A549 (cell line): ENCODE results near the gene TYRO3. TPM values are rescaled to one million over a fixed set of nuclear protein-coding genes. Genes with fewer than 3 reads are reported as not detected.

ENCODE experiments used
- ATAC-seq, 2 experiments: fragments of 200-7000 bp in 1 of 2; fragments of >200 bp in 1 of 2; cut with Nextera tagmentation in 1 of 2; cut with Tn5 transposase in 1 of 2; 3 replicates each; pipeline versions ENCODE4 v1.8.0 to v1.9.1; 2018 to 2020; ENCODE audit warnings: mild to moderate bottlenecking in 1 of 2, moderate library complexity in 1 of 2
- CTCF ChIA-PET: fragments of 300-600 bp; sonication (Branson Sonifier 250); formaldehyde crosslinking; extraction: SDS; loops from one replicate; lab custom pipeline; 2021; ENCODE audit warnings: antibody characterized with exemption, inconsistent platforms; lab: Yijun Ruan, JAX
- POLR2A ChIA-PET: fragments of 350-600 bp; formaldehyde crosslinking; extraction: SDS; loops from one replicate; lab custom pipeline; 2021; ENCODE audit warnings: antibody characterized with exemption, inconsistent platforms; lab: Yijun Ruan, JAX
- DNase-seq, 2 experiments: peaks; one replicate each; pipeline versions ENCODE4 v3.0.0 to v3.0.0-alpha.2; 2011 to 2016; ENCODE audit warnings: low read depth in 1 of 2, low spot score in 1 of 2
- FAIRE-seq: peaks from 2 replicates; lab custom pipeline; 2011; peaks lifted over from hg19 to GRCh38; lab: Jason Lieb, UNC
- H3K27ac ChIP-seq, 2 experiments: fragments of >200 bp; sonication (Bioruptor Twin); formaldehyde crosslinking; 3 replicates each; pipeline ENCODE4 v1.5.1; 2016 to 2017
- H3K4me1 ChIP-seq: fragments of >200 bp; sonication (Bioruptor Twin); formaldehyde crosslinking; 3 replicates; pipeline ENCODE4 v1.6.1; 2016
- H3K4me2 ChIP-seq: fragments of >200 bp; sonication (Bioruptor Twin); formaldehyde crosslinking; 3 replicates; pipeline ENCODE4 v1.6.1; 2016
- H3K4me3 ChIP-seq: fragments of >200 bp; sonication (Bioruptor Twin); formaldehyde crosslinking; 3 replicates; pipeline ENCODE4 v1.5.1; 2016
- H3K9me3 ChIP-seq: fragments of >200 bp; sonication (Bioruptor Twin); formaldehyde crosslinking; 3 replicates; pipeline ENCODE4 v1.6.1; 2016
- CEBPB ChIP-seq, 2 experiments: fragments of >200 bp in 1 of 2; sonication (Bioruptor Twin) in 1 of 2; formaldehyde crosslinking in 1 of 2; IDR thresholded peaks; 2 replicates each; pipeline ENCODE4 v1.6.1; 2012 to 2016
- CHD2 ChIP-seq: fragments of 150-350 bp; IDR thresholded peaks from 2 replicates; pipeline ENCODE4 v1.6.1; 2014; ENCODE audit warnings: low read length; ENCODE audit not compliant: partially characterized antibody
- EHF ChIP-seq: fragments of 250-450 bp; sonication (Bioruptor Pico); IDR thresholded peaks from 2 replicates; pipeline ENCODE4 v1.5.0; 2020; ENCODE audit warnings: mild to moderate bottlenecking
- EHMT2 ChIP-seq: fragments of 200-600 bp; sonication (generic); IDR thresholded peaks from 2 replicates; pipeline ENCODE4 v1.6.1; 2016; ENCODE audit warnings: antibody characterized with exemption, low read depth, mild to moderate bottlenecking, moderate library complexity
- EP300 ChIP-seq, 2 experiments: fragments of >200 bp; sonication (Bioruptor Twin); formaldehyde crosslinking; IDR thresholded peaks; 2 replicates in 1 of 2; 3 replicates in 1 of 2; pipeline ENCODE4 v1.6.1; 2016 to 2017
- FOSB ChIP-seq: fragments of 250-450 bp; sonication (Bioruptor Pico); IDR thresholded peaks from 2 replicates; pipeline ENCODE4 v1.5.0; 2020; ENCODE audit warnings: mild to moderate bottlenecking, moderate library complexity
- FOXS1 ChIP-seq: fragments of 250-450 bp; sonication (Bioruptor Pico); IDR thresholded peaks from 2 replicates; pipeline ENCODE4 v1.5.0; 2020; ENCODE audit warnings: mild to moderate bottlenecking, moderate library complexity
- GATA3 ChIP-seq: IDR thresholded peaks from 2 replicates; pipeline ENCODE4 v1.6.1; 2012; ENCODE audit warnings: borderline replicate concordance
- HOXA7 ChIP-seq: fragments of 250-450 bp; sonication (Bioruptor Pico); IDR thresholded peaks from 2 replicates; pipeline ENCODE4 v1.5.0; 2020; ENCODE audit warnings: mild to moderate bottlenecking, moderate library complexity
- JUN ChIP-seq, 2 experiments: fragments of >200 bp; sonication (Bioruptor Twin); formaldehyde crosslinking; IDR thresholded peaks; 2 replicates in 1 of 2; 3 replicates in 1 of 2; pipeline ENCODE4 v1.6.1; 2016 to 2017
- MAFK ChIP-seq: fragments of 450-650 bp; IDR thresholded peaks from 2 replicates; pipeline ENCODE4 v1.6.1; 2014; ENCODE audit not compliant: partially characterized antibody
- MAZ ChIP-seq: fragments of 150-350 bp; IDR thresholded peaks from 2 replicates; pipeline ENCODE4 v1.6.1; 2014; ENCODE audit warnings: antibody characterized with exemption, low read depth, low read length, borderline replicate concordance
- MYC ChIP-seq: IDR thresholded peaks from 2 replicates; pipeline ENCODE4 v1.6.1; 2012; ENCODE audit warnings: mild to moderate bottlenecking, inconsistent platforms, low read length, improper control_type of control experiment, borderline replicate concordance
- PBX3 ChIP-seq: IDR thresholded peaks from 2 replicates; pipeline ENCODE4 v1.6.1; 2012
- PHF8 ChIP-seq: fragments of 200-600 bp; sonication (generic); IDR thresholded peaks from 2 replicates; pipeline ENCODE4 v1.6.1; 2016; ENCODE audit warnings: low read depth, mild to moderate bottlenecking, antibody characterized with exemption, moderate library complexity, borderline replicate concordance
- POLR2AphosphoS2 ChIP-seq: conservative IDR thresholded peaks from 2 replicates; pipeline ENCODE4 v1.6.1; 2012; ENCODE audit warnings: low read length, improper control_type of control experiment, inconsistent platforms
- RAD21 ChIP-seq, 2 experiments: fragments of >200 bp in 1 of 2; sonication (Bioruptor Twin) in 1 of 2; formaldehyde crosslinking in 1 of 2; IDR thresholded peaks in 1 of 2; conservative IDR thresholded peaks in 1 of 2; 2 replicates in 1 of 2; 3 replicates in 1 of 2; pipeline ENCODE4 v1.6.1; 2012 to 2018; ENCODE audit warnings: inconsistent platforms in 1 of 2
- SMC3 ChIP-seq: fragments of >200 bp; sonication (Bioruptor Twin); formaldehyde crosslinking; IDR thresholded peaks from 3 replicates; pipeline ENCODE4 v1.6.1; 2018; ENCODE audit warnings: inconsistent platforms
- ZNF302 ChIP-seq: fragments of 250-450 bp; sonication (Bioruptor Pico); IDR thresholded peaks from 2 replicates; pipeline ENCODE4 v1.9.0; 2021; ENCODE audit warnings: inconsistent platforms, mild to moderate bottlenecking, moderate library complexity
- WGBS: methylation state at CpG from one replicate; pipeline ENCODE4 v1.1.6; 2017; ENCODE audit errors: missing lambda C conversion rate; 5-methylcytosine and 5-hydroxymethylcytosine counted together
- polyA plus RNA-seq, 4 experiments: library from polyadenylated mRNA; depleted of rRNA in 3 of 4; stranded (reverse); fragments of >200 nt; fragmentation: RNase III in 1 of 4; extraction: RNeasy Plus Mini Kit Qiagen cat#74134 plus additional on column Dnase treatment in 1 of 4; gene quantifications; 2 replicates in 3 of 4; 3 replicates in 1 of 4; pipeline ENCODE4 v1.2.3, GENCODE V29; 2011 to 2017
- TF ChIP-seq, protein P1 (sequence below): IDR thresholded peaks from 2 replicates; pipeline ENCODE4 v1.6.1; 2012
- TF ChIP-seq, protein P2 (sequence below): fragments of >200 bp; sonication (Bioruptor Twin); formaldehyde crosslinking; IDR thresholded peaks from 3 replicates; pipeline ENCODE4 v1.5.1; 2016
- TF ChIP-seq, protein P3 (sequence below): fragments of 450-650 bp; IDR thresholded peaks from 2 replicates; pipeline ENCODE4 v1.6.1; 2014; ENCODE audit warnings: antibody characterized with exemption

The TYRO3 gene
- polyA plus RNA-seq, 2 of the 4 experiments (the other 2 are of a cell fraction), result 7.6 to 8.1 TPM

- POLR2A ChIA-PET, result interaction anchor here (1.3 kb wide), 1 partner anchor 18 kb away, joined by 3 read pairs; no protein-coding TSS in a partner anchor
- H3K4me1 ChIP-seq, result peaks cover 5% of the 10 kb centered on the region; the same call in 1 of the 3 replicates
- CTCF ChIA-PET, result interaction anchor here (0.5 to 4.1 kb wide), 42 partner anchors 8 to 532 kb away, joined by 3 to 34 read pairs (median 4); partner anchors contain the start of genes MAPKBP1 and MGA
- H3K27ac ChIP-seq, result peak overlapping the region in 1 of 2 experiments; percentile 59; a peak in 3 of 6 replicates
- TF ChIP-seq GATA3, result no peak
- TF ChIP-seq FOXS1 (CRISPR knock-in tag), result no peak
- TF ChIP-seq POLR2AphosphoS2, result no peak
- no peak for TF ChIP-seq MAFK
- no peak for TF ChIP-seq JUN (IDR thresholded peaks at IDR 0.05)
- no peak for TF ChIP-seq CEBPB (IDR thresholded peaks at IDR 0.05)
- TF ChIP-seq MAZ, result no peak
- TF ChIP-seq CHD2, result no peak
- TF ChIP-seq, protein P1, sequence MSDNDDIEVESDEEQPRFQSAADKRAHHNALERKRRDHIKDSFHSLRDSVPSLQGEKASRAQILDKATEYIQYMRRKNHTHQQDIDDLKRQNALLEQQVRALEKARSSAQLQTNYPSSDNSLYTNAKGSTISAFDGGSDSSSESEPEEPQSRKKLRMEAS, result peak; percentile 59
- TF ChIP-seq EHF (CRISPR knock-in tag), result no peak
- TF ChIP-seq HOXA7, result no peak
- TF ChIP-seq FOSB, result no peak
- TF ChIP-seq EHMT2, result no peak
- no peak for TF ChIP-seq EP300 (IDR thresholded peaks at IDR 0.05)
- TF ChIP-seq SMC3, result peak; percentile 76
- no peak for TF ChIP-seq ZNF302 (CRISPR knock-in tag)
- TF ChIP-seq, protein P2, sequence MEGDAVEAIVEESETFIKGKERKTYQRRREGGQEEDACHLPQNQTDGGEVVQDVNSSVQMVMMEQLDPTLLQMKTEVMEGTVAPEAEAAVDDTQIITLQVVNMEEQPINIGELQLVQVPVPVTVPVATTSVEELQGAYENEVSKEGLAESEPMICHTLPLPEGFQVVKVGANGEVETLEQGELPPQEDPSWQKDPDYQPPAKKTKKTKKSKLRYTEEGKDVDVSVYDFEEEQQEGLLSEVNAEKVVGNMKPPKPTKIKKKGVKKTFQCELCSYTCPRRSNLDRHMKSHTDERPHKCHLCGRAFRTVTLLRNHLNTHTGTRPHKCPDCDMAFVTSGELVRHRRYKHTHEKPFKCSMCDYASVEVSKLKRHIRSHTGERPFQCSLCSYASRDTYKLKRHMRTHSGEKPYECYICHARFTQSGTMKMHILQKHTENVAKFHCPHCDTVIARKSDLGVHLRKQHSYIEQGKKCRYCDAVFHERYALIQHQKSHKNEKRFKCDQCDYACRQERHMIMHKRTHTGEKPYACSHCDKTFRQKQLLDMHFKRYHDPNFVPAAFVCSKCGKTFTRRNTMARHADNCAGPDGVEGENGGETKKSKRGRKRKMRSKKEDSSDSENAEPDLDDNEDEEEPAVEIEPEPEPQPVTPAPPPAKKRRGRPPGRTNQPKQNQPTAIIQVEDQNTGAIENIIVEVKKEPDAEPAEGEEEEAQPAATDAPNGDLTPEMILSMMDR, result peak; percentile 64
- TF ChIP-seq, protein P3, sequence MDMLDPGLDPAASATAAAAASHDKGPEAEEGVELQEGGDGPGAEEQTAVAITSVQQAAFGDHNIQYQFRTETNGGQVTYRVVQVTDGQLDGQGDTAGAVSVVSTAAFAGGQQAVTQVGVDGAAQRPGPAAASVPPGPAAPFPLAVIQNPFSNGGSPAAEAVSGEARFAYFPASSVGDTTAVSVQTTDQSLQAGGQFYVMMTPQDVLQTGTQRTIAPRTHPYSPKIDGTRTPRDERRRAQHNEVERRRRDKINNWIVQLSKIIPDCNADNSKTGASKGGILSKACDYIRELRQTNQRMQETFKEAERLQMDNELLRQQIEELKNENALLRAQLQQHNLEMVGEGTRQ, result no peak
- TF ChIP-seq PHF8, result no peak
- TF ChIP-seq PBX3, result no peak
- peak; percentile 52 to 64; a peak in 4 of 5 replicates for TF ChIP-seq RAD21 (conservative IDR thresholded peaks at IDR 0.05 in 1 of 2, IDR thresholded peaks at IDR 0.05 in 1 of 2)
- peak; percentile 15; the same call in 1 of the 2 replicates for TF ChIP-seq MYC
- H3K4me2 ChIP-seq, result peak overlapping the region; percentile 72
- peak; percentile 73 to 76 for DNase-seq
- FAIRE-seq, result no peak
- 17% methylated on average over 8 of the region's 13 CpGs for WGBS
- ATAC-seq, result peak; percentile 98 to 99
- no peaks in the 10 kb centered on the region for H3K9me3 ChIP-seq
- H3K4me3 ChIP-seq, result peak overlapping the region; percentile 32; the same call in 2 of the 3 replicates
Observed at GRCh38 chr15:41603941-41604911, 45.2 kb downstream of the TYRO3 start.
